ENCODE results near the gene MTX1. TPM values are rescaled to one million over a fixed set of nuclear protein-coding genes. Genes with fewer than 3 reads are reported as not detected.

The MTX1 gene
- total and polyA plus RNA-seq, 2 of the 4 experiments (the other 2 are of a cell fraction): 67.2 to 73.7 TPM

GRCh38 chr1:155202731-155203515, 5.6 kb upstream of the MTX1 start (continued):
- TF ChIP-seq CHD1 (IDR thresholded peaks at IDR 0.05; ENCODE audit: low read depth, low read length): no peak

GRCh38 chr1:155205035-155205434, 3.5 kb upstream of the MTX1 start:
- Histone ChIP-seq H3K4ac (ENCODE audit: low read depth, low read length) (no peak overlapping the region), H4K20me1 (ENCODE audit: insufficient read depth, low read length) (no peaks in the 10 kb centered on the region), H3K27ac (ENCODE audit: insufficient read depth, low read length) (no peak overlapping the region), H3K4me1 (ENCODE audit: control insufficient read depth, insufficient read depth, low read length) (peaks cover 15% of the 10 kb centered on the region), H3K23ac (ENCODE audit: low read depth, low read length) (no peak overlapping the region), H2AK5ac (ENCODE audit: low read depth, low read length) (no peak overlapping the region), H2AK9ac (replicated peaks; ENCODE audit: low read depth, low read length, poor library complexity) (no peak overlapping the region), H3K18ac (ENCODE audit: low read depth, low read length) (no peak overlapping the region), H3K4me3 (ENCODE audit: insufficient read depth, low read depth, low read length) (no peak overlapping the region), H4K5ac (ENCODE audit: low read depth, low read length) (no peak overlapping the region), H3K9ac (ENCODE audit: low read depth, low read length) (no peak overlapping the region), H2BK120ac (ENCODE audit: low read depth, low read length) (no peak overlapping the region), H3K56ac (ENCODE audit: extremely low read depth, insufficient read depth, low read length) (no peak overlapping the region), H4K91ac (ENCODE audit: insufficient read depth, low read depth, low read length) (no peak overlapping the region), H3K36me3 (ENCODE audit: control insufficient read depth, insufficient read depth, low read length) (peaks cover 10% of the 10 kb centered on the region; the same call in 1 of the 2 replicates), H3K9me3 (ENCODE audit: control insufficient read depth, insufficient read depth, low read length) (no peaks in the 10 kb centered on the region), H4K8ac (ENCODE audit: low read depth in 2 of 2, low read length in 2 of 2) (no peak overlapping the region), H3K14ac (replicated peaks; ENCODE audit: low read depth, low read length) (no peak overlapping the region), H3K9me1 (ENCODE audit: insufficient read depth, low read length) (no peaks in the 10 kb centered on the region), H2BK5ac (ENCODE audit: low read depth, low read length, poor library complexity, severe bottlenecking) (no peak overlapping the region), H3K79me1 (ENCODE audit: low read depth in 1 of 2, low read length in 2 of 2) (peaks cover 7 to 18% of the 10 kb centered on the region in 2 experiments; a peak in 3 of 4 replicates), H2BK15ac (ENCODE audit: low read depth, low read length) (no peak overlapping the region), H3K4me2 (ENCODE audit: low read depth, low read length) (no peak overlapping the region), H3K27me3 (ENCODE audit: control insufficient read depth, insufficient read depth, low read length) (no peaks in the 10 kb centered on the region), H2BK20ac (ENCODE audit: low read depth, low read length) (no peak overlapping the region), H2AFZ (replicated peaks; ENCODE audit: low read length, poor library complexity) (no peak overlapping the region)
- intact Hi-C loops (cut with micrococcal nuclease): loop anchor here (10.0 kb wide), 2 partner anchors 120 to 390 kb away; partner anchors contain the start of gene RUSC1
- no CpG with 5 or more reads among the region's 14 CpGs for WGBS, 2 experiments (ENCODE audit: extremely low coverage in 2 of 2, insufficient read length in 1 of 2)
- BruUV-seq (replicated peaks): no TSS peak
- ChIA-PET CTCF (no interaction called here), POLR2A (ENCODE audit: unreplicated experiment) (no interaction called here)
- DNase-seq (no peak), ATAC-seq (ENCODE audit: low read depth) (no peak)
- in situ Hi-C loops (cut with MboI; ENCODE audit: low sequenced_read_pairs): no loop called here
- dilution Hi-C loops (cut with HindIII; ENCODE audit: low sequenced_read_pairs, unreplicated experiment): no loop called here
- TF ChIP-seq MXI1 (IDR thresholded peaks at IDR 0.05; ENCODE audit: borderline replicate concordance, low read depth, low read length) (no peak), CEBPB (IDR thresholded peaks at IDR 0.05; ENCODE audit: low read depth, low read length) (no peak), RFX5 (IDR thresholded peaks at IDR 0.05; ENCODE audit: low read depth, low read length) (no peak), USF2 (IDR thresholded peaks at IDR 0.05; ENCODE audit: low read depth, low read length) (no peak), ELK1 (IDR thresholded peaks at IDR 0.05; ENCODE audit: borderline replicate concordance, low read depth, low read length) (no peak), MAZ (IDR thresholded peaks at IDR 0.05; ENCODE audit: borderline replicate concordance, low read depth, low read length) (no peak), CTCF (conservative IDR thresholded peaks at IDR 0.05; ENCODE audit: low read depth, low read length) (no peak), CHD1 (IDR thresholded peaks at IDR 0.05; ENCODE audit: low read depth, low read length) (no peak), RAD21 (IDR thresholded peaks at IDR 0.05; ENCODE audit: low read length) (no peak), FOS (IDR thresholded peaks at IDR 0.05; ENCODE audit: low read depth, low read length) (no peak), NFE2L2 (IDR thresholded peaks at IDR 0.05; ENCODE audit: low read depth, low read length) (no peak), BHLHE40 (IDR thresholded peaks at IDR 0.05; ENCODE audit: low read depth, low read length) (no peak), MAFK (IDR thresholded peaks at IDR 0.05; ENCODE audit: low read depth, low read length) (no peak)
